Right ventricle myocardium inferior (tissue), 1 donor: ENCODE results near the gene LRRC75A. TPM values are rescaled to one million over a fixed set of nuclear protein-coding genes. Genes with fewer than 3 reads are reported as not detected.
"Not testable (repeated sequence)": the region's sequence is repeated elsewhere in the genome, so short reads cannot be mapped to it uniquely, and the experiment has no call there.

ENCODE experiments used
- ATAC-seq: fragments of 200-7000 bp; cut with Tn5 transposase; one replicate; pipeline ENCODE4 v1.9.1; 2020; ENCODE audit warnings: mild to moderate bottlenecking, moderate library complexity
- DNase-seq: peaks from one replicate; pipeline ENCODE4 v3.0.0; 2021; ENCODE audit errors: missing footprints
- intact Hi-C: fragments of 100-400 bp; cut with DNase I; formaldehyde crosslinking; loops from one replicate; pipeline ENCODE4 v1.11.0; 2022
- total RNA-seq: library from RNA; stranded (reverse); fragmentation: NEBNext Ultra II Directional; extraction: Animal tissue kit (Norgen Biotek cat#: 25700); gene quantifications from one replicate; pipeline ENCODE4 v1.2.1, GENCODE V29; 2021
- donor health status: DM: no; HTN: yes; CAD: no; lungs with severe emphysema.

LRRC75A gene
- total RNA-seq, 1 donor from 2014 or later = 1.1 TPM

GRCh38 chr17:16460796-16461605, 31.0 kb downstream of the LRRC75A start:
- no peak for ATAC-seq
- intact Hi-C loops = loop anchor here (5.0 kb wide), 1 partner anchor 41 kb away; no protein-coding TSS in a partner anchor
- DNase-seq = no peak

GRCh38 chr17:16459855-16460550, 32.0 kb downstream of the LRRC75A start:
- intact Hi-C loops = loop anchor here (5.0 kb wide), 1 partner anchor 42 kb away; no protein-coding TSS in a partner anchor
- ATAC-seq (no peak), DNase-seq (no peak)

- intact Hi-C loops = no loop called here
- DNase-seq (no peak), ATAC-seq (no peak)
These were observed 32.7 kb downstream of the LRRC75A start for GRCh38 chr17:16459271-16459670.

GRCh38 chr17:16456742-16457316, 35.2 kb downstream of the LRRC75A start:
- ATAC-seq (no peak), DNase-seq (no peak)
- intact Hi-C loops = no loop called here

GRCh38 chr17:16455997-16456741, 35.8 kb downstream of the LRRC75A start:
- DNase-seq (no peak), ATAC-seq (no peak)
- intact Hi-C loops = no loop called here

- no peak for ATAC-seq
- intact Hi-C loops = loop anchor here (1.0 kb wide), 1 partner anchor 68 kb away; no protein-coding TSS in a partner anchor
- DNase-seq = no peak
These were observed 38.5 kb downstream of the LRRC75A start for GRCh38 chr17:16453493-16453851.

GRCh38 chr17:16452268-16452667, 39.7 kb downstream of the LRRC75A start:
- ATAC-seq, DNase-seq, intact Hi-C loops: not testable (repeated sequence)

- ATAC-seq (no peak), DNase-seq (no peak)
- intact Hi-C loops = no loop called here
These were observed 42.0 kb downstream of the LRRC75A start for GRCh38 chr17:16450028-16450427.

- DNase-seq = no peak
- no peak for ATAC-seq
- intact Hi-C loops = no loop called here
These were observed 42.8 kb downstream of the LRRC75A start for GRCh38 chr17:16449121-16449570.

GRCh38 chr17:16448490-16448889, 43.5 kb downstream of the LRRC75A start:
- intact Hi-C loops = no loop called here
- DNase-seq (no peak), ATAC-seq (no peak)

- intact Hi-C loops = no loop called here
- ATAC-seq (no peak), DNase-seq (peak; percentile 14)
These were observed 44.3 kb downstream of the LRRC75A start for GRCh38 chr17:16447676-16448075.

- intact Hi-C loops = no loop called here
- ATAC-seq = no peak
- DNase-seq = no peak
These were observed 45.5 kb downstream of the LRRC75A start for GRCh38 chr17:16446338-16446983.

GRCh38 chr17:16444258-16444886, 47.6 kb downstream of the LRRC75A start:
- ATAC-seq = no peak
- no peak for DNase-seq
- intact Hi-C loops = loop anchor here (5.0 kb wide), 1 partner anchor 143 kb away; no protein-coding TSS in a partner anchor

GRCh38 chr17:16443511-16444257, 48.3 kb downstream of the LRRC75A start:
- ATAC-seq (no peak), DNase-seq (no peak)
- intact Hi-C loops = loop anchor here (5.0 kb wide), 1 partner anchor 144 kb away; no protein-coding TSS in a partner anchor

GRCh38 chr17:16442594-16443510, 49.1 kb downstream of the LRRC75A start:
- no peak for DNase-seq
- intact Hi-C loops = loop anchor here (5.0 kb wide), 1 partner anchor 144 kb away; no protein-coding TSS in a partner anchor
- no peak for ATAC-seq

- intact Hi-C loops = loop anchor here (5.0 kb wide), 1 partner anchor 145 kb away; no protein-coding TSS in a partner anchor
- no peak for DNase-seq
- ATAC-seq = no peak
These were observed 49.9 kb downstream of the LRRC75A start for GRCh38 chr17:16442141-16442540.
